H9 (cell line): ENCODE measurements around the gene SOHLH1. TPM values are rescaled to one million over a fixed set of nuclear protein-coding genes. Genes with fewer than 3 reads are reported as not detected.

ENCODE experiments used
- DNase-seq: peaks from one replicate; pipeline ENCODE4 v3.0.0-alpha.2; 2017
- H2AFZ ChIP-seq: one replicate; pipeline ENCODE4 v1.6.1; 2013; ENCODE audit warnings: mild to moderate bottlenecking, low read length, control low read depth, moderate library complexity
- H2AK5ac ChIP-seq: 2 replicates; pipeline ENCODE4 v1.6.1; 2013; ENCODE audit warnings: low read length, control low read depth, mixed read lengths; ENCODE audit not compliant: insufficient read length
- H2BK120ac ChIP-seq: one replicate; pipeline ENCODE4 v1.6.1; 2013; ENCODE audit warnings: low read depth, mild to moderate bottlenecking, low read length, control low read depth, inconsistent platforms; ENCODE audit not compliant: poor library complexity, severe bottlenecking
- H2BK12ac ChIP-seq: 2 replicates; pipeline ENCODE4 v1.6.1; 2013; ENCODE audit warnings: low read length, control low read depth, mixed read lengths, low read depth; ENCODE audit not compliant: insufficient read length
- H2BK15ac ChIP-seq: 2 replicates; pipeline ENCODE4 v1.6.1; 2013; ENCODE audit warnings: low read depth, low read length, control low read depth
- H2BK20ac ChIP-seq: one replicate; pipeline ENCODE4 v1.6.1; 2013; ENCODE audit warnings: low read depth, mild to moderate bottlenecking, low read length, control low read depth, inconsistent platforms; ENCODE audit not compliant: poor library complexity, severe bottlenecking
- H2BK5ac ChIP-seq: 2 replicates; pipeline ENCODE4 v1.6.1; 2013; ENCODE audit warnings: low read length, control low read depth, mixed read lengths; ENCODE audit not compliant: insufficient read length
- H3K14ac ChIP-seq: 2 replicates; pipeline ENCODE4 v1.6.1; 2013; ENCODE audit warnings: low read length, control low read depth; ENCODE audit not compliant: insufficient read depth
- H3K18ac ChIP-seq: 2 replicates; pipeline ENCODE4 v1.6.1; 2013; ENCODE audit warnings: low read depth, mild to moderate bottlenecking, mixed read lengths, low read length, control low read depth; ENCODE audit not compliant: insufficient read length
- H3K23ac ChIP-seq: 2 replicates; pipeline ENCODE4 v1.6.1; 2013; ENCODE audit warnings: low read length, control low read depth, mixed read lengths, low read depth; ENCODE audit not compliant: insufficient read length
- H3K23me2 ChIP-seq: 2 replicates; pipeline ENCODE4 v1.6.1; 2013; ENCODE audit warnings: low read depth, mild to moderate bottlenecking, mixed read lengths, low read length, control low read depth; ENCODE audit not compliant: insufficient read length, poor library complexity, severe bottlenecking
- H3K27ac ChIP-seq: 2 replicates; pipeline ENCODE4 v1.5.1; 2013; ENCODE audit warnings: low read length, control low read depth, mixed read lengths, low read depth; ENCODE audit not compliant: insufficient read length
- H3K27me3 ChIP-seq: 2 replicates; pipeline ENCODE4 v1.6.1; 2013; ENCODE audit warnings: low read length, control low read depth, inconsistent platforms; ENCODE audit not compliant: insufficient read depth
- H3K4ac ChIP-seq: 2 replicates; pipeline ENCODE4 v1.6.1; 2013; ENCODE audit warnings: low read depth, mild to moderate bottlenecking, control low read depth, inconsistent platforms, low read length, moderate library complexity
- H3K4me1 ChIP-seq: 2 replicates; pipeline ENCODE4 v1.6.1; 2013; ENCODE audit warnings: low read length, control low read depth, inconsistent platforms; ENCODE audit not compliant: insufficient read depth
- H3K4me2 ChIP-seq: 2 replicates; pipeline ENCODE4 v1.6.1; 2013; ENCODE audit warnings: low read length, control low read depth, mixed read lengths; ENCODE audit not compliant: insufficient read length, insufficient read depth
- H3K56ac ChIP-seq: 2 replicates; pipeline ENCODE4 v1.6.1; 2013; ENCODE audit warnings: low read depth, mild to moderate bottlenecking, mixed read lengths, low read length, control low read depth; ENCODE audit not compliant: insufficient read length
- H3K79me1 ChIP-seq: 2 replicates; pipeline ENCODE4 v1.6.1; 2013; ENCODE audit warnings: low read depth, mild to moderate bottlenecking, moderate library complexity, low read length, control low read depth, inconsistent platforms; ENCODE audit not compliant: insufficient read depth, poor library complexity, severe bottlenecking
- H3K79me2 ChIP-seq: 2 replicates; pipeline ENCODE4 v1.6.1; 2013; ENCODE audit warnings: low read length, control low read depth, inconsistent platforms; ENCODE audit not compliant: insufficient read depth
- H3K9ac ChIP-seq: 2 replicates; pipeline ENCODE4 v1.6.1; 2013; ENCODE audit warnings: low read length, control low read depth, mixed read lengths; ENCODE audit not compliant: insufficient read length; ENCODE audit errors: extremely low read depth
- H3K9me3 ChIP-seq: one replicate; pipeline ENCODE4 v1.6.1; 2013; ENCODE audit warnings: low read depth, low read length, inconsistent platforms; ENCODE audit not compliant: control insufficient read depth
- H3T11ph ChIP-seq: one replicate; pipeline ENCODE4 v1.6.1; 2013; ENCODE audit warnings: mild to moderate bottlenecking, low read length, control low read depth, inconsistent platforms
- H4K20me1 ChIP-seq: one replicate; pipeline ENCODE4 v1.6.1; 2013; ENCODE audit not compliant: control insufficient read depth, insufficient read length, insufficient read depth
- H4K5ac ChIP-seq: 2 replicates; pipeline ENCODE4 v1.6.1; 2013; ENCODE audit warnings: low read depth, mild to moderate bottlenecking, mixed read lengths, low read length, control low read depth; ENCODE audit not compliant: insufficient read length
- H4K8ac ChIP-seq: replicated peaks from 2 replicates; pipeline ENCODE4 v1.6.1; 2013; ENCODE audit warnings: low read length, control low read depth, mixed read lengths, low read depth; ENCODE audit not compliant: insufficient read length
- H4K91ac ChIP-seq: 2 replicates; pipeline ENCODE4 v1.6.1; 2013; ENCODE audit warnings: low read depth, mild to moderate bottlenecking, moderate library complexity, mixed read lengths, low read length, control low read depth; ENCODE audit not compliant: insufficient read length
- H3K27ac Mint-ChIP-seq, 3 experiments: 2 replicates in 2 of 3; 3 replicates in 1 of 3; pipeline ENCODE4 v1.8.0; 2020 to 2021; ENCODE audit warnings: mixed read lengths in 3 of 3, mild to moderate bottlenecking in 1 of 3, moderate library complexity in 1 of 3
- H3K27me3 Mint-ChIP-seq: 2 replicates; pipeline ENCODE4 v1.8.0; 2021; ENCODE audit warnings: low read depth, mild to moderate bottlenecking, moderate library complexity, mixed read lengths
- H3K36me3 Mint-ChIP-seq, 3 experiments: 2 replicates in 2 of 3; 3 replicates in 1 of 3; pipeline ENCODE4 v1.8.0; 2020 to 2021; ENCODE audit warnings: low read depth in 3 of 3, mixed read lengths in 3 of 3; ENCODE audit not compliant: insufficient read depth in 1 of 3
- H3K4me1 Mint-ChIP-seq, 2 experiments: 2 replicates each; pipeline ENCODE4 v1.8.0; 2020; ENCODE audit warnings: mixed read lengths in 2 of 2
- H3K4me3 Mint-ChIP-seq, 2 experiments: 2 replicates in 1 of 2; 3 replicates in 1 of 2; pipeline ENCODE4 v1.8.0; 2020 to 2021; ENCODE audit warnings: mild to moderate bottlenecking in 2 of 2, mixed read lengths in 2 of 2, moderate library complexity in 1 of 2
- H3K9me3 Mint-ChIP-seq, 2 experiments: 2 replicates in 1 of 2; 3 replicates in 1 of 2; pipeline ENCODE4 v1.8.0; 2020; ENCODE audit warnings: mild to moderate bottlenecking in 2 of 2, mixed read lengths in 2 of 2, moderate library complexity in 1 of 2
- CTCF ChIP-seq: fragments of 200-600 bp; sonication (generic); conservative IDR thresholded peaks from 3 replicates; pipeline ENCODE4 v1.8.0; 2021; ENCODE audit warnings: antibody characterized with exemption, mild to moderate bottlenecking
- WGBS: extraction: QIAGEN DNeasy Blood & Tissue Kit; methylation state at CpG from one replicate; pipeline ENCODE4 v1.1.7; 2013; ENCODE audit warnings: missing lambda C conversion rate, low lambda C conversion rate, mixed read lengths; ENCODE audit not compliant: insufficient read length; ENCODE audit errors: extremely low coverage; 5-methylcytosine and 5-hydroxymethylcytosine counted together
- total RNA-seq: library from RNA; stranded (reverse); gene quantifications from 2 replicates; pipeline ENCODE4 v1.2.1, GENCODE V29; 2021

SOHLH1 gene
- total RNA-seq, 1 experiment from 2014 or later = not detected

- Histone ChIP-seq H3K4me2 (no peak overlapping the region), H2BK12ac (no peak overlapping the region), H2AK5ac (no peak overlapping the region), H3K79me2 (no peaks in the 10 kb centered on the region), H3T11ph (no peak overlapping the region), H3K27ac (no peak overlapping the region), H3K18ac (no peak overlapping the region), H4K91ac (no peak overlapping the region), H2BK120ac (no peak overlapping the region), H3K9ac (no peak overlapping the region), H3K79me1 (no peaks in the 10 kb centered on the region), H3K23me2 (no peaks in the 10 kb centered on the region), H2BK15ac (no peak overlapping the region), H3K23ac (no peak overlapping the region), H3K9me3 (peaks cover 12% of the 10 kb centered on the region), H4K8ac (no peak overlapping the region), H3K4ac (no peak overlapping the region), H2AFZ (no peak overlapping the region), H4K5ac (no peak overlapping the region), H3K56ac (no peak overlapping the region), H3K27me3 (no peaks in the 10 kb centered on the region), H2BK20ac (no peak overlapping the region), H2BK5ac (no peak overlapping the region), H3K4me1 (no peaks in the 10 kb centered on the region), H3K14ac (no peak overlapping the region), H4K20me1 (no peaks in the 10 kb centered on the region)
- no peak overlapping the region for H3K4me3 Mint-ChIP-seq
- H3K27ac Mint-ChIP-seq = no peak overlapping the region
- peaks cover 37 to 39% of the 10 kb centered on the region in 2 experiments for H3K9me3 Mint-ChIP-seq
- no peak for TF ChIP-seq CTCF
- no peaks in the 10 kb centered on the region; the same call in none of the 2 replicates for H3K27me3 Mint-ChIP-seq
- no peak for DNase-seq
- H3K4me1 Mint-ChIP-seq = peaks cover 9% of the 10 kb centered on the region in 2 experiments
- H3K36me3 Mint-ChIP-seq = peaks cover 11 to 69% (median 27%) of the 10 kb centered on the region in 3 experiments
- no CpG with 5 or more reads among the region's 15 CpGs for WGBS
Measured at GRCh38 chr9:135657416-135657815, 41.9 kb downstream of the SOHLH1 start.
